PFSK-1 (cell line): ENCODE data around the gene SETBP1.

Source experiments
- POLR2AphosphoS5 ChIP-seq: IDR thresholded peaks from 2 replicates; pipeline ENCODE4 v1.6.1; 2012; ENCODE audit warnings: low read depth, mild to moderate bottlenecking, control low read depth, low read length, moderate library complexity
- SIN3A ChIP-seq: IDR thresholded peaks from 2 replicates; pipeline ENCODE4 v1.6.1; 2012; ENCODE audit warnings: mild to moderate bottlenecking, low read length, moderate library complexity, borderline replicate concordance; ENCODE audit not compliant: insufficient read depth
- TAF1 ChIP-seq: IDR thresholded peaks from 2 replicates; pipeline ENCODE4 v1.6.1; 2012; ENCODE audit warnings: low read length, control low read depth, borderline replicate concordance; ENCODE audit not compliant: insufficient read depth

DNA sequence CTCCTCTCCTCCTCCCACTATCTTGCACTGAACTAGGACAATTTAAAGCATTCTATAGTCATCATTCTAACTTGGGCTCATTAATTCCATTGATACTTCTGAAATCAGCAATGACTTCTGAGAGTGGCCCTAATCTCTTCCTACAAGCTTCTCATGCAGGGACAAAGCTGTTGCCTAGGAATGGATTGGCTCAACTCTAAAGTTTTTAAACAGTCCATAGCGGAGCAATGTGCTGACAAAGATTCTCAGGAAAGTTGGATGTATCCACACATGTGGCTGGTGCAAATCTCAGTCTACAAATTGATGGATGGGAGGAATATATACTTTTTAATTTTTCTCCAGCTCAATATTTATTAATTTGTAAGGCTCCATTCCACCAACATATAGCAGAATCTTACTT lies 388.9 kb downstream of the SETBP1 start:
- TF ChIP-seq SIN3A (no peak), POLR2AphosphoS5 (no peak), TAF1 (no peak)
